Activated CD4-positive, alpha-beta T cell treated with anti-CD3 and anti-CD28 coated beads, Interleukin-2, amount 50 U/mL, for 1 hour (primary cell): ENCODE measurements around the gene SH3GL2.

Experiments used
- DNase-seq: peaks from one replicate; pipeline ENCODE4 v3.0.0-alpha.2; 2020

Gene SH3GL2

GRCh38 chr9:17665450-17665849, 86.6 kb downstream of the SH3GL2 start:
- no peak for DNase-seq

GRCh38 chr9:17669206-17669605, 90.3 kb downstream of the SH3GL2 start:
- DNase-seq = no peak

GRCh38 chr9:17682684-17683083, 103.8 kb downstream of the SH3GL2 start:
- no peak for DNase-seq

- DNase-seq = no peak
Measured at GRCh38 chr9:17688834-17689233, 110.0 kb downstream of the SH3GL2 start.

GRCh38 chr9:17694336-17694735, 115.5 kb downstream of the SH3GL2 start:
- DNase-seq = no peak

GRCh38 chr9:17695482-17695881, 116.6 kb downstream of the SH3GL2 start:
- no peak for DNase-seq

- DNase-seq = no peak
Measured at GRCh38 chr9:17699615-17700330, 120.9 kb downstream of the SH3GL2 start.

GRCh38 chr9:17706347-17706746, 127.5 kb downstream of the SH3GL2 start:
- no peak for DNase-seq

- no peak for DNase-seq
Measured at GRCh38 chr9:17719053-17719452, 140.2 kb downstream of the SH3GL2 start.

GRCh38 chr9:17721954-17722353, 143.1 kb downstream of the SH3GL2 start:
- DNase-seq = no peak

GRCh38 chr9:17723656-17724055, 144.8 kb downstream of the SH3GL2 start:
- no peak for DNase-seq

GRCh38 chr9:17725399-17726010, 146.6 kb downstream of the SH3GL2 start:
- no peak for DNase-seq

GRCh38 chr9:17726298-17726697, 147.4 kb downstream of the SH3GL2 start:
- no peak for DNase-seq

- DNase-seq = no peak
Measured at GRCh38 chr9:17730899-17731298, 152.0 kb downstream of the SH3GL2 start.

GRCh38 chr9:17731308-17731707, 152.4 kb downstream of the SH3GL2 start:
- DNase-seq = no peak

- DNase-seq = no peak
Measured at GRCh38 chr9:17734674-17735073, 155.8 kb downstream of the SH3GL2 start.

- no peak for DNase-seq
Measured at GRCh38 chr9:17735859-17736258, 157.0 kb downstream of the SH3GL2 start.

- DNase-seq = no peak
Measured at GRCh38 chr9:17739022-17739421, 160.2 kb downstream of the SH3GL2 start.

- no peak for DNase-seq
Measured at GRCh38 chr9:17739736-17740135, 160.9 kb downstream of the SH3GL2 start.

GRCh38 chr9:17742067-17742466, 163.2 kb downstream of the SH3GL2 start:
- DNase-seq = no peak

- no peak for DNase-seq
Measured at GRCh38 chr9:17744786-17745185, 165.9 kb downstream of the SH3GL2 start.

GRCh38 chr9:17750269-17750668, 171.4 kb downstream of the SH3GL2 start:
- no peak for DNase-seq

- no peak for DNase-seq
Measured at GRCh38 chr9:17751486-17751885, 172.6 kb downstream of the SH3GL2 start.

- no peak for DNase-seq
Measured at GRCh38 chr9:17752021-17752420, 173.2 kb downstream of the SH3GL2 start.

GRCh38 chr9:17757816-17758215, 178.9 kb downstream of the SH3GL2 start:
- no peak for DNase-seq
